NCI-H524 (cell line): Measurements from ENCODE around the gene ASPN.
"Not testable (repeated sequence)": the region's sequence is repeated elsewhere in the genome, so short reads cannot be mapped to it uniquely, and the experiment has no call there.

Experiments used
- DNase-seq, 2 experiments: peaks; one replicate each; lab custom pipeline; 2025; lab: John Stamatoyannopoulos, UW

ASPN gene

DNA sequence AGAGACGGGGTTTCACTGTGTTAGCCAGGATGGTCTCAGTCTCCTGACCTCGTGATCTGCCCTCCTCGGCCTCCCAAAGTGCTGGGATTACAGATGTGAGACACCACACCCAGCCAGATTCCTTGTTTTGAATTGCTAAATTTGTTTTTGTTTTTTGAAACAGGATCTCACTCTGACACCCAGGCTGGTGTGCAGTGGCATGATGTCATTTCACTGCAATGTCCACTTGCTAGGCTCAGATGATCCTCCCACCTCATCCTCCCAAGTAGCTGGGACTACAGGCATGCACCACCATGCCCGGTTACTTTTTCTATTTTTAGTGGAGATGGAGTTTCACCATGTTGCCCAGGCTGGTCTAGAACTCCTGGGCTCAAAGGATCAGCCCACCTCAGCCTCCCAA, 71.1 kb downstream of the ASPN start:
- DNase-seq = not testable (repeated sequence)

DNA sequence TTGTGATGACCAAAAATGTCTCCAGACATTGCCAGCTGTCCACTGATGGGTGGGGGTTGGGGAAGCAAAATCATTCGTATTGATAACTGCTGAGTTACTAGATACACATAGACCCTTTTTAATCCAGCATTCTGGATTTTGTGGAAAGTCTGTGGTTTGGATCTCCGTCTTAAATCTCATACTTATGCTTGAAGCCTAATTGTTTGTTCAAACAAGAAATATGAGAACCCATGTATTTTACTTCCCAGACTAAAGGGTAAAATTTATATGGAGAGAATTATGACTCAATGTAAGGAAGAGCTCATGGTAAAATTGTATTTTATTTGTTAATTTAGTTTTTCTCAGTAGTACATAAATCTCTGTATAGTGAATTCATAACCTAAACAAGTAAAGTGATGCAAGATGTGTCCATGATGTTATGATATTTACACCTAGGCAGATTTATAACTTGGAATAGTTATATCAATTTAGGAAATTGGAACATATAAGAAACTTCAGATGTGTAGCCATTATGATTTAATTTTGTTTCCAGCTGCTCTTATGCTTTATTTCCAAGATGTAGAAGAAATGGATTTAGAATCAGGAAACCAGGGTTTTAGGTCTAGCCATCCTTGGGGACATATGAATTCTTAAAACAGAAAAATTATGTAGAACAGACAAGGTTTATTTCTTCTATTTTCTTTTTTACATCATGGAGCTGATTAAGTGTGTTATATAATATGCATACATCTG, 73.4 kb downstream of the ASPN start:
- DNase-seq = no peak

DNA sequence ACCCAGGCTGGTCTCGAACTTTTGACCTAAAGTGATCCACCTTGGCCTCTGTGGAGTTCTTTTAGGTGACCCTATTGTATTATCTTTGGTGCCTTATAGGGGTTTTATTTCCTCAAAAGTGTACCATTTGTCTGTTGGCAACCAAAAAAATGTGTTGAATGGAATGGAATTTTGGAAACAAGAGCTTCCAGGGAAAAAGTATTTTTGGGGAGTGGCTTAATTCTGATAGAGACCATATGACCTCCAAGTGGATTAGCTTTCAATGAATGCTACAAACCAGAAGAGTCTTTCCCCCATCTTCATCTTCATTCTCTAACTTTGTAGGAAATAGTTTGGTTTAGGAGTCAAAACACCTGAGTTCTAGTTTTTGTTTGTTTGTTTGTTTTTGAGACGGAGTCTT, 74.5 kb downstream of the ASPN start:
- DNase-seq = no peak

DNA sequence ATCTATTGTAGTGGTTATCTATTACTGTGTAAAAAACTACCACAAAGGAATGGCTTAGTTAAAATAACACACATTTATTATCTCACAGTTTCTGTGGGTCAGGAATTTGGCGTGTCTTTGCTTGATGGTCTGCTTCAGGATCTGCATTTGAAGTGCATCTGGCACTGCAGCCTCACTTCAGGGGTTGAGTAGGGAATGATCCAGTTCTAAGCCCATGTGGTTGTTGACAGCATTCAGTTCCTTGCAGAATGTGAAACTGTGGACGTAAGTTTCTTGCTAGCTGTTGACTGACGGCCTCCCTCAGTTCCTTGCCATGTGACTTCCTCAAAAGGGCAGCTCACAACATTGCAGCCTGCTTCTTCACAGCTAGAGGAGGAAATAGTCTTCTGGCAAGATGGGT, 75.8 kb downstream of the ASPN start:
- DNase-seq = no peak
